ENCODE data around the gene TRIM29. TPM values are rescaled to one million over a fixed set of nuclear protein-coding genes. Genes with fewer than 3 reads are reported as not detected.

TRIM29 gene
- total and polyA plus RNA-seq, 10 of the 15 experiments (the other 5 are each of a cell fraction or from before 2014, with no cell fraction given), result 0.08 to 0.67 (median 0.26) TPM; not detected in 5

- H3K9me3 ChIP-seq (replicated peaks; ENCODE audit: control insufficient read depth, insufficient read depth, low read length), result no peaks in the 10 kb centered on the region
- ChIA-PET CTCF (interaction anchor here (1.2 to 1.9 kb wide), 2 partner anchors 117 to 119 kb away, joined by 3 to 4 read pairs; no protein-coding TSS in a partner anchor), POLR2A (no interaction called here), SMC1A (ENCODE audit: uncharacterized antibody, unreplicated experiment) (interaction anchor here (0.7 kb wide), 1 partner anchor 9 kb away, joined by 3 read pairs; no protein-coding TSS in a partner anchor), RAD21 (ENCODE audit: unreplicated experiment) (no interaction called here)
- no peaks in the 10 kb centered on the region for H4K20me1 ChIP-seq (ENCODE audit: control insufficient read depth, insufficient read depth)
- DNase-seq (ENCODE audit: low read depth, low spot score) (no peak), FAIRE-seq (no peak), ATAC-seq (no peak)
- H3K9ac ChIP-seq (ENCODE audit: control insufficient read depth, insufficient read depth, low read length), result no peak overlapping the region
- intact Hi-C loops (cut with micrococcal nuclease; ENCODE audit: unreplicated experiment), result no loop called here
- TF ChIP-seq JUNB (IDR thresholded peaks at IDR 0.05) (no peak), ZNF217 (IDR thresholded peaks at IDR 0.05) (no peak), ZBTB4 (CRISPR knock-in tag; IDR thresholded peaks at IDR 0.05) (no peak), ZNF622 (IDR thresholded peaks at IDR 0.05) (no peak), RELB (IDR thresholded peaks at IDR 0.05; ENCODE audit: low read depth) (no peak), CREM (IDR thresholded peaks at IDR 0.05; ENCODE audit: low read depth) (no peak), ZNF274 (IDR thresholded peaks at IDR 0.05; ENCODE audit: insufficient read depth, insufficient read length) (no peak), NFYB (IDR thresholded peaks at IDR 0.05; ENCODE audit: insufficient read depth, low read depth, low read length) (no peak), TBL1XR1 (IDR thresholded peaks at IDR 0.05; ENCODE audit: low read depth, low read length) (no peak), HSF1 (IDR thresholded peaks at IDR 0.05; ENCODE audit: low read depth, low read length) (no peak), RAD51 (IDR thresholded peaks at IDR 0.05) (no peak), ZNF384 (IDR thresholded peaks at IDR 0.05; ENCODE audit: borderline replicate concordance, low read depth, low read length) (no peak)
- H3K4me1 ChIP-seq (ENCODE audit: control insufficient read depth, insufficient read depth, low read length), result peaks cover 8% of the 10 kb centered on the region
- no peak overlapping the region for H2AFZ ChIP-seq (ENCODE audit: control insufficient read depth, low read depth, low read length)
- no TSS peak for BruUV-seq (replicated peaks)
- no peaks in the 10 kb centered on the region; a peak in 1 of 4 replicates for H3K27me3 ChIP-seq (replicated peaks in 1 of 2; ENCODE audit: control insufficient read depth in 2 of 2, insufficient read depth in 2 of 2, low read length in 1 of 2)
- H3K79me2 ChIP-seq (ENCODE audit: control insufficient read depth, insufficient read depth, low read length), result no peaks in the 10 kb centered on the region
- H3K4me3 ChIP-seq, result no peak overlapping the region
- 27% methylated on average over 11 of the region's 11 CpGs for WGBS (ENCODE audit: insufficient coverage, insufficient replicate concordance, low lambda C conversion rate, missing lambda C conversion rate)
- no peaks in the 10 kb centered on the region for H3K36me3 ChIP-seq (ENCODE audit: control insufficient read depth in 2 of 2, insufficient read depth in 2 of 2, low read length in 1 of 2)
- H3K27ac ChIP-seq (ENCODE audit: control insufficient read depth, insufficient read depth), result no peak overlapping the region
- in situ Hi-C loops (cut with MboI), result no loop called here
- H3K4me2 ChIP-seq (ENCODE audit: control insufficient read depth, insufficient read depth), result no peak overlapping the region
Measured at GRCh38 chr11:120184371-120184945, 46.5 kb upstream of the TRIM29 start.
